ENCODE data around the gene MT1B.
A peak's percentile ranks its signal among the peaks of the same experiment; 100 is the strongest.

MT1B gene

DNA sequence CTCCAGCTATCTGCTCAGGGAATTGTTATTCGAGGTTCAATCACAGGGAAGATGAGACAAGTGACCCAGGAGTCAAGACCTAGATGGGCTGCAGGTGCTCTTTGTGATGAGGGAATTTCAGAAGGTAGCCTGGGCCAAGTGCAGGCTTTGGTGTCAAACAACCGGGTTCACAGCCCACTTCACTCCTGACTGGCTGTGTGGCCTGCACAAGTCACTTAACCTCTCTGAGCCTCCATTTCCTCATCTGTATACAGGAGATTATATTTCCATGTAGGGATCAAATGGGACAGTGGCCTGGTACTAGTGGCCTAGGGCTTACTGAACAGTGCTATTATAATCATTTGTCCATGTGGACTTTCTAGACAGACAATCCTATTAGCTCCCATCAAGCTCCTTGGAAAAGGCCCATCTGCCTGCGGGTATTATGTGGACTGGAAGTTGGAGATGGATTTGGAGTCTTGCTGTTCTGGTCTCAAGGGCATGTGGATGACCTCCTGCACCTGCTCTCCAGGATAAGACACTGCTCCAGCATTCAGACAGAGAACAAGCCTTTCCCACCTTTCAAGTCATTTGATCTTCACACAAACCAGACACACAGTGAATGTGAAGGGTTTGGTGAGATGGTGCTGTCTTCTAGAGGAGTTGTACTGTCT, 27.5 kb downstream of the MT1B start:
- no peak overlapping the region for H3K4me3 ChIP-seq (ENCODE audit: low read length)
- no peak overlapping the region for H3K27ac ChIP-seq (ENCODE audit: low read depth, low read length)
- peaks cover 7% of the 10 kb centered on the region for H3K27me3 ChIP-seq (ENCODE audit: control insufficient read depth, insufficient read depth, low read length)
- H3K36me3 ChIP-seq (ENCODE audit: control insufficient read depth, insufficient read depth, low read length), result no peaks in the 10 kb centered on the region
- no peak overlapping the region for H3K9ac ChIP-seq (ENCODE audit: low read length)
- H3K4me1 ChIP-seq (ENCODE audit: control insufficient read depth, insufficient read depth, low read length), result peaks cover 3% of the 10 kb centered on the region

DNA sequence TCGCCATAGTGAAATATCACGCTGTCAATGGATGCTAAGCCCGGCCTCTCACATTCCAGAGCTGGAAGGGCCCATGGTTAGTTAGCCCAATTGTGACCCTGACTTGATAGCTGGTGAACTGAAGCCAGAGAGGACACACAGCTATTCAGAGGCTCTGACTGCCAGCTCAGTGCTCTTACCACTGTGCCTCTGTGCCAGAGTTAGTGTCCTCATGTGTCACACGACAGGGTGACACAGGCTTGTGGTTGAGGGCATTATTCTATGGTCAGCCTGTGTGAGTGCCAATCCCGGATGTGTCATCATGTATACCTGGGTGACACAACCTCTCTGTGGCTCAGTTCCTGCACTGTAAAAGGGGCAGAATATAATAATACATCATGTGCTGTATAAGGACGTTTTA, 28.1 kb downstream of the MT1B start:
- Histone ChIP-seq H3K4me3 (ENCODE audit: low read length) (no peak overlapping the region), H3K36me3 (ENCODE audit: control insufficient read depth, insufficient read depth, low read length) (no peaks in the 10 kb centered on the region), H3K9ac (ENCODE audit: low read length) (no peak overlapping the region), H3K4me1 (ENCODE audit: control insufficient read depth, insufficient read depth, low read length) (peaks cover 3% of the 10 kb centered on the region), H3K27ac (ENCODE audit: low read depth, low read length) (no peak overlapping the region), H3K27me3 (ENCODE audit: control insufficient read depth, insufficient read depth, low read length) (peaks cover 7% of the 10 kb centered on the region)

DNA sequence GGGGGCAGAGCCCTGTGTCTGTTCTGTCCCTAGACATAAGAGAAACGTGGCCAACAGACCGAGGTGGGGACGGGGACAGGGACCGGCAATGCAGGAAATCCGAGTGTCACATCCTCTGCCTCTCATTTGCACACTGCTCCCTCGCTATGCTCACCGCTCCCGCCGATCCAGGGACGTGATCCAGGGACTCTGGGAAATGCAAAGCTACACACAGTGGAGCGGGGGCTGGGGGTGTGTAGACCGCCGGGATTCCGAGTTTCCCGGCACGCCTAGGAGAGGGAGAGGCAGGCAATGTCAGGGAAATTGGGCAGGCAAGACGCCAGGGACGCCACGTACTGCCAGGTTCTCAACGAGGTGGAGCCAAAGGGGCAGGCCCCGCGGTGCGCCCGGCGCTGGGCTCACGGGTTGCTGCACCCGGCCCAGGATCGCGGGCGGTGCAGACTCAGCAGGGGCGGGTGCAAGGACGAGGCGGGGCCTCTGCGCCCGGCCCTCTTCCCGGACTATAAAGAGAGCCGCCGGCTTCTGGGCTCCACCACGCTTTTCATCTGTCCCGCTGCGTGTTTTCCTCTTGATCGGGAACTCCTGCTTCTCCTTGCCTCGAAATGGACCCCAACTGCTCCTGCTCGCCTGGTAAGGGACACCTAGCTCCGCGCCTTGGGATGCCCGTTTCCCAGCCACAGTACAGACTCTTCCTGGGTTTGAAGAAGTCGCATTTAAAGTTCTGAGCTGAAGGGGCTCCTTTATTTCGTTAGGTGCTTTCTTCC, 30.4 kb downstream of the MT1B start, which contains the start of gene MT1X:
Gene MT1X (plus strand): TSS at position 532 of the 764 bp plus-strand sequence. CDS start 71 bp downstream, at position 603.
- Histone ChIP-seq H3K4me1 (ENCODE audit: control insufficient read depth, insufficient read depth, low read length) (peaks cover 3% of the 10 kb centered on the region), H3K9ac (ENCODE audit: low read length) (peak within 1 kb of the TSS; percentile 72), H3K27me3 (ENCODE audit: control insufficient read depth, insufficient read depth, low read length) (no peaks in the 10 kb centered on the region), H3K36me3 (ENCODE audit: control insufficient read depth, insufficient read depth, low read length) (no peaks in the 10 kb centered on the region), H3K4me3 (ENCODE audit: low read length) (peak within 1 kb of the TSS; percentile 90), H3K27ac (ENCODE audit: low read depth, low read length) (peak within 1 kb of the TSS; percentile 81)

DNA sequence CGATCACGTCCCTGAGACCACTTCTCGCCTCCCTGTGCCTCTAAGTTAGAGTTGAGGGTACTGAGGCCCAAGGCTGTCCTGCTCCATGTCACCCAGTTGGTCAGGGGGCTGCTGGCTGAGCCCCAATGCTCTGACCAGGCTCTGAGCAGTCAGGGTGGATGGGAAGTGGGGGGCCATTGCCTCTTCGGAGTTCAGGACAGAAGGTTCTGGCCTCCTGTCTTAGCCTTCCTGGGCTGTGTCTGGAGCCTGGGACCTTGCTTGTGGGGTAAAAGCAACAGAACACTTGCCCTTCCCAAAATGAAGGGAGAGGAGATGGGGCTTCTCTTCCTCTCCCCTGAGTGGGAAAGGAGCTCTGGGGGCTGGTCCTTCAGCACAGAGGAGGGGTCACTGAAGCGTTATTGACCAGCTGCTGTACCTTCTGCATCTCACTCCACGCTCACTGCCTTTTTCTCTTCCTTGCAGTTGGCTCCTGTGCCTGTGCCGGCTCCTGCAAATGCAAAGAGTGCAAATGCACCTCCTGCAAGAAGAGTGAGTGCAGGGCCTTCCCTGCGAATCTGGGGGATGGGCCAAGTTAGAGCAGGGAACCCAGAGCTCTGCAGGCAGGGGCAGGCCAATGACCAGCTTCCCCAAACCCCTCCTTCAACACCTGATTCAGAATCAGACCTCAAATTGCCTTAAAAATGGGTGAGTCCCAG, 31.2 kb downstream of the MT1B start:
- Histone ChIP-seq H3K36me3 (ENCODE audit: control insufficient read depth, insufficient read depth, low read length) (no peaks in the 10 kb centered on the region), H3K27ac (ENCODE audit: low read depth, low read length) (peak overlapping the region; percentile 50), H3K4me3 (ENCODE audit: low read length) (peak overlapping the region; percentile 90), H3K27me3 (ENCODE audit: control insufficient read depth, insufficient read depth, low read length) (no peaks in the 10 kb centered on the region), H3K4me1 (ENCODE audit: control insufficient read depth, insufficient read depth, low read length) (peaks cover 3% of the 10 kb centered on the region), H3K9ac (ENCODE audit: low read length) (peak overlapping the region; percentile 72)

DNA sequence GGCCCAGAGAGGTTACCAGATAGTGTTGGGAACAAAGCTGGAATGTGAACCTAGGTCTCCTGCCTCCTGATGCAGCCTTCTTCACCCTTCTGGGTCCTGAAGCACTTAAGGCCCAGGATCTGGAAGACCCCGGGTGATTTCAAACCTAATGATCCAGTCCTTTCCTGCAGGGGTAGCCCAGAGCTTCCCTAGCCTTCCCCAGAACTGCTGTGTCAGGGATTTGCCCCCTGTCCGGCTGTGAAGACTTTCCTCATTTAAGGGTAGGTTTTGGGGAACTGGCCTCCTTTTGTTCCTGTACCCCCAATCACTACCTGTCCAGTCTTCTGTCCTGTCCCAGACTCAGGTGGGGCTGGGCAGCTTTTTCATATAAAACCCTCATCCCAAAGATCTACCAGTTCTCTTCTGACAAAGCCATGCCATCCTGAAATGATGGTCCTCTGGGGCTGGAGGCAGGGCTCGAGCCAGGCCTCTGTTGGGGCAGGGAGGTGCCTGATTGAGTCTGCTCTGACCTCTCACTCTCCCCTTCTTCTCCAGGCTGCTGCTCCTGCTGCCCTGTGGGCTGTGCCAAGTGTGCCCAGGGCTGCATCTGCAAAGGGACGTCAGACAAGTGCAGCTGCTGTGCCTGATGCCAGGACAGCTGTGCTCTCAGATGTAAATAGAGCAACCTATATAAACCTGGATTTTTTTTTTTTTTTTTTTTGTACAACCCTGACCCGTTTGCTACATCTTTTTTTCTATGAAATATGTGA, 31.9 kb downstream of the MT1B start:
- H3K4me1 ChIP-seq (ENCODE audit: control insufficient read depth, insufficient read depth, low read length), result peaks cover 3% of the 10 kb centered on the region
- no peaks in the 10 kb centered on the region for H3K27me3 ChIP-seq (ENCODE audit: control insufficient read depth, insufficient read depth, low read length)
- no peak overlapping the region for H3K9ac ChIP-seq (ENCODE audit: low read length)
- no peak overlapping the region for H3K27ac ChIP-seq (ENCODE audit: low read depth, low read length)
- H3K4me3 ChIP-seq (ENCODE audit: low read length), result peak overlapping the region; percentile 90
- no peaks in the 10 kb centered on the region for H3K36me3 ChIP-seq (ENCODE audit: control insufficient read depth, insufficient read depth, low read length)

DNA sequence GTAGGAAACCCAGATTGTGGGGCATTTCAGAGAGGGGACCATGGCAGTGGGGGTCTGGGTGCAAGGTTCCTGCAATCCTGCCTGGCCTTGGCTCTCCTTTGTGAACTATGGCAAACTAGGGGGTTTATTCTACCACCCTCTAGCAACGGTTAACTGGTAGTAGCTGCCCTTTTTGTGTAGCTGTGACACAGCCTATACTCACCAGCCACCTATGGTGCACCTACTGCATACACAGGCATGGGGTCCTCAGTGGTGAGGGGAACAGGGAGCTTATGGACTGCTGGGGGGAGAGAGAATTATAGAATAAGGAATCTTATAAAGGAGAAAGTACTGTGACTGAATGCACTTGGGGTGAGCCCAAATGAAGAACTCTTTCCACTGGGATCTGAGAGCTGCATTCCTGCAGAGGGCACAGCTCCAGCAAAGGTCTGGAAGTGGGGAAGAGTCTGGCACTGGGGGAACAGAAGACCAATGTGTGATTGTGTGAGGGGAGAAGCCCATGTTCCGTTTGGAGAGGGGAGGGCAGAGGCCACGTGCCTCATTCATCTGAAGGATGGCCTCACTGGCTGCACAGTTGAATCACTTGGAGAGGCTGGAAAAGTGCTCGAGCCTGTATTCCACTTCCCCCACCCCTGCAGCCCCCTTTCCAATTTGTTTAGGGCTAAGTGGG, 32.7 kb downstream of the MT1B start:
- peaks cover 3% of the 10 kb centered on the region for H3K4me1 ChIP-seq (ENCODE audit: control insufficient read depth, insufficient read depth, low read length)
- H3K9ac ChIP-seq (ENCODE audit: low read length), result no peak overlapping the region
- H3K4me3 ChIP-seq (ENCODE audit: low read length), result no peak overlapping the region
- no peaks in the 10 kb centered on the region for H3K27me3 ChIP-seq (ENCODE audit: control insufficient read depth, insufficient read depth, low read length)
- no peak overlapping the region for H3K27ac ChIP-seq (ENCODE audit: low read depth, low read length)
- no peaks in the 10 kb centered on the region for H3K36me3 ChIP-seq (ENCODE audit: control insufficient read depth, insufficient read depth, low read length)

DNA sequence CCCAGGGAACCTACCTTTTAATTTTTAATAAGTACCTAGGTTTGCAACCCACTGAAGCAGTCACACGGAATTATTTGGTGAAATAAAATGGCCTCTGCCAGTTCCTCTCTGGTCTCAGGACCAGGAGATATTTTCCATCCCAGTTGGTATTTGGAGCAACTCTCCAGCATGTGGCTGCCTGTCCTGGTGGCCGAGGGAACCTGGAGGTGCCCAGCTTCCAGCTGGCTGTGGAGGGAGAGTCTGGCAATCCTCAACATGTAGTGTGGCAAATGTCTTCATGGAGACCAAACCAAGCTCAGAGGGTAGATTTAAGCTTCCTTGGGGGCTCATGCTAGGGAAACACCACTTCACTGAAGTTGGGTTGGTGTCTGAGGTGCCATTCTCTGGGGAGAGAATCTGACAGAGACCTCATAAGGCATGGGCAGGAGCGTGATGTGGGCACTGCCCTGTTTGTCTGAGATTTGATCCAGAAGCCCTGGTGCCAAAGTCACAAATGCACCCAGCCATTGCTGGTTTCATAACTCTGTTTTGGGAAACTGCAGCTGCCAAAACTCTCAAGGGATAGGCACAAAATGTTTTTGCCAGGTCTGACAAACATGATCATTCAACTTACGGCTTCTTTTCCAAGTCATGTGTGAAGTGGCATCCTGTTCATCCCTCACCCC, 33.4 kb downstream of the MT1B start:
- peak overlapping the region; percentile 22 for H3K27ac ChIP-seq (ENCODE audit: low read depth, low read length)
- H3K9ac ChIP-seq (ENCODE audit: low read length), result no peak overlapping the region

DNA sequence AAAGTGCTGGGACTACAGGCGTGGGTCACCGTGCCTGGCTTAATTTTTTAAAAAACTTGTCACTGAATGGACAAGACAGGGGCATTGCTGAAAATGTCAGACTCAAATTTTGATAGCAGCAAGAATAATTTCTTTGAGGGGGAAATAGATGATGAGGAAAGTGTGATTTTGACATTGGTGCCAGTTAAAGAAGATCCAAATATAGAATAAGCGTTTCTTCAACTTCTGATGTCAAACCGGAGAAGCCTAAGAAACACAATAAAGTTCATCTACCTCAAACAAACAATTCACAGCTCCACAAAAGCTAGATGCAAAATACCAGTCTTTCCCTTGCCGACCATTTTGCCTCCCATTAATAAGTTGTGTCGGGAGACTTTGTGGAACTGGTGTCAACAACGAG, 35.1 kb downstream of the MT1B start:
- H3K36me3 ChIP-seq (ENCODE audit: control insufficient read depth, insufficient read depth, low read length), result no peaks in the 10 kb centered on the region
- H3K4me1 ChIP-seq (ENCODE audit: control insufficient read depth, insufficient read depth, low read length), result peaks cover under 1% of the 10 kb centered on the region
- no peak overlapping the region for H3K27ac ChIP-seq (ENCODE audit: low read depth, low read length)
- H3K9ac ChIP-seq (ENCODE audit: low read length), result no peak overlapping the region
- H3K27me3 ChIP-seq (ENCODE audit: control insufficient read depth, insufficient read depth, low read length), result no peaks in the 10 kb centered on the region
- no peak overlapping the region for H3K4me3 ChIP-seq (ENCODE audit: low read length)

More for the DNA sequence above, 33.4 kb downstream of the MT1B start:
- Histone ChIP-seq H3K4me3 (ENCODE audit: low read length) (no peak overlapping the region), H3K36me3 (ENCODE audit: control insufficient read depth, insufficient read depth, low read length) (no peaks in the 10 kb centered on the region), H3K27me3 (ENCODE audit: control insufficient read depth, insufficient read depth, low read length) (no peaks in the 10 kb centered on the region), H3K4me1 (ENCODE audit: control insufficient read depth, insufficient read depth, low read length) (peaks cover 3% of the 10 kb centered on the region)

DNA sequence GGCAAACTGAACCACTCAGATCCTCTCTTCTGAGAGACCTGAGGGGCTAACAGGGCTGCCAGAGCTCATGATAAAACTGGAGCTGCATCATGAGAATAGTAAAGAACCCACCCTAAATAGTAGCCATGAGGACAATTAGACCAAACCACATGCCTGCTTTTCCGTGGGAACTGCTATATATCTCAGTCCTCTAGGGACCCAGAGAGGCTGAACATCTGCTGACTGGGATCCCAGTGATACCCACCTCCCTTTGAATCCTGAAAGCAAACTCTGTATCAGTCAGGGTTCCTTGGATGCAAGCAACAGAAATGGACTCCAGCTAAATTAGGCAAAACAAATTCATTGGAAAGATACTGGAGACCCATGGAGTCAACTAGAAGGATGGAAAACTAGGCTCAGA, 37.1 kb downstream of the MT1B start:
- no peak overlapping the region for H3K27ac ChIP-seq (ENCODE audit: low read depth, low read length)
- H3K4me1 ChIP-seq (ENCODE audit: control insufficient read depth, insufficient read depth, low read length), result no peaks in the 10 kb centered on the region
- H3K27me3 ChIP-seq (ENCODE audit: control insufficient read depth, insufficient read depth, low read length), result no peaks in the 10 kb centered on the region
- H3K9ac ChIP-seq (ENCODE audit: low read length), result no peak overlapping the region
- H3K4me3 ChIP-seq (ENCODE audit: low read length), result no peak overlapping the region
- no peaks in the 10 kb centered on the region for H3K36me3 ChIP-seq (ENCODE audit: control insufficient read depth, insufficient read depth, low read length)

DNA sequence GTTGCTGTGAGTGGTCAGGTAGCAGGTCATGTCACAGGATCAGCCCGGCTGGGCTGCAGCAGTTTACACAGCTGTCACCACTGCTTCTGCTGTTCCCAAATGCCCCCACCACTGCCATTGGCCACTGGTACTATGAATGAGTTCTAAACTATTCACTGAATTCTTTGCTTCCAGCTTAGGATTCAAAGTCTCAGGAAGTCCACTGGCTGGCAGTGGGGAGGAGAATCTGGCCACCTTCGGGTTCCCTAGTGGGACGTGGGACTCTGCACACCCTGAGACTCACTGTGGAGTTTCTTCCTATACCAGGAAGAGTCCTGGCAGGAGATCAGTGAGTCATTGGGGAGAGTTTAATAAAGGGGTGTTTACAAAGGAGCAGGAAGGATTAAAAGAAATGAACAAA, 37.5 kb downstream of the MT1B start:
- Histone ChIP-seq H3K27me3 (ENCODE audit: control insufficient read depth, insufficient read depth, low read length) (no peaks in the 10 kb centered on the region), H3K36me3 (ENCODE audit: control insufficient read depth, insufficient read depth, low read length) (no peaks in the 10 kb centered on the region), H3K4me1 (ENCODE audit: control insufficient read depth, insufficient read depth, low read length) (no peaks in the 10 kb centered on the region), H3K9ac (ENCODE audit: low read length) (no peak overlapping the region), H3K4me3 (ENCODE audit: low read length) (no peak overlapping the region), H3K27ac (ENCODE audit: low read depth, low read length) (no peak overlapping the region)

DNA sequence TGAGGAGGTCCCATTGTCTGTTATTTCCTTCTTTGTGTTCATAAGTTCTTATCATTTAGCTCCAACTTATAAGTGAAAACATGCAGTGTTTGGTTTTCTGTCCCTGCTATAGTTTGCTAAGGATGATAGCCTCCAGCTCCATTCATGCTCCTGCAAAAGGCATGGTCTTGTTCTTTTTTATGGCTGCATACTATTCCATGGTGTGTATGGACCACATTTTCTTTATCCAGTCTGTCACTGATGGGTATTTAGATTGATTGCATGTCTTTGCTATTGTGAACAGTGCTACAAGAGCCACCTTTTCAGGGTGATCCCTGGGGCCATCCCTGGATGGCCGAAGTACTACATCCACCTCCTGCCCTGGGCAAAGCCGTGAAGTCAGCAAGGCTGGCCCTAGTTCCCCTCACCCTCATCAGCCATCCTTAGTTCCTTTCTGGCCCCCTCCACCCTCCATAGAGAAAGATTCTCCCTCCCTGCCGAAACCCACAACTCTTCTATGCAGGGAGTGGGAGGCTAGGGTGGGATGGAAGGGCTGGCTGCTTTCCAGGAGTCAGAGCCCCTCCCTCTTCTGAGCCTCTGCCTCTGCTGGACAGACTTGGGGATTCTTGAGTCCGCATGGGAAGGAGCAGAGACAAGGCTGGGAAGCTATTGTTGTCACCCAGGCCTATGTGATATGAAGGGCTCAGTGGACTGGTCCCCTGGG, 38.9 kb downstream of the MT1B start:
- H3K27ac ChIP-seq (ENCODE audit: low read depth, low read length), result no peak overlapping the region
- no peak overlapping the region for H3K9ac ChIP-seq (ENCODE audit: low read length)
- H3K4me1 ChIP-seq (ENCODE audit: control insufficient read depth, insufficient read depth, low read length), result no peaks in the 10 kb centered on the region
- no peak overlapping the region for H3K4me3 ChIP-seq (ENCODE audit: low read length)
- H3K36me3 ChIP-seq (ENCODE audit: control insufficient read depth, insufficient read depth, low read length), result no peaks in the 10 kb centered on the region
- no peaks in the 10 kb centered on the region for H3K27me3 ChIP-seq (ENCODE audit: control insufficient read depth, insufficient read depth, low read length)

Measured in rectal smooth muscle tissue (tissue), 1 donor.